GM12878 (cell line): ENCODE measurements around the gene RABL6. TPM values are rescaled to one million over a fixed set of nuclear protein-coding genes. Genes with fewer than 3 reads are reported as not detected.

Experiments
- CHD1 ChIP-seq: IDR thresholded peaks from 2 replicates; pipeline ENCODE4 v1.6.1; 2012; ENCODE audit warnings: low read depth, low read length, improper control_type of control experiment
- EED ChIP-seq: sonication (generic); IDR thresholded peaks from 2 replicates; pipeline ENCODE4 v1.6.1; 2016; ENCODE audit warnings: antibody characterized with exemption, low read depth
- EGR1 ChIP-seq, 2 experiments: IDR thresholded peaks; 1 replicate in 1 of 2; 2 replicates in 1 of 2; pipeline ENCODE4 v1.6.1; 2011 to 2012; ENCODE audit warnings: low read depth in 2 of 2, low read length in 2 of 2, borderline replicate concordance in 1 of 2, mild to moderate bottlenecking in 1 of 2, moderate library complexity in 1 of 2
- ESRRA ChIP-seq: IDR thresholded peaks from 2 replicates; pipeline ENCODE4 v1.6.1; 2012; ENCODE audit warnings: mild to moderate bottlenecking, low read length, improper control_type of control experiment
- GATAD2B ChIP-seq: fragments of 450-650 bp; conservative IDR thresholded peaks from 2 replicates; pipeline ENCODE4 v1.6.1; 2017; ENCODE audit warnings: low read depth, mild to moderate bottlenecking, moderate library complexity
- IRF4 ChIP-seq: IDR thresholded peaks from 2 replicates; pipeline ENCODE4 v1.6.1; 2011; ENCODE audit warnings: low read depth, low read length
- KLF5 ChIP-seq: fragments of 450-650 bp; IDR thresholded peaks from 2 replicates; pipeline ENCODE4 v1.6.1; 2014; ENCODE audit warnings: mild to moderate bottlenecking; ENCODE audit not compliant: partially characterized antibody
- MXI1 ChIP-seq: fragments of 150-350 bp; IDR thresholded peaks from 2 replicates; pipeline ENCODE4 v1.6.1; 2011; ENCODE audit warnings: low read depth, mild to moderate bottlenecking, inconsistent platforms, low read length, improper control_type of control experiment
- POLR2A ChIP-seq: IDR thresholded peaks from 2 replicates; pipeline ENCODE4 v1.6.1; 2011; ENCODE audit warnings: low read depth, mild to moderate bottlenecking, low read length
- POLR2AphosphoS5 ChIP-seq: IDR thresholded peaks from 2 replicates; pipeline ENCODE4 v1.6.1; 2011; ENCODE audit warnings: mild to moderate bottlenecking, low read length, inconsistent platforms
- RUNX3 ChIP-seq: IDR thresholded peaks from 2 replicates; pipeline ENCODE4 v1.6.1; 2012; ENCODE audit warnings: low read length, inconsistent platforms
- SIN3A ChIP-seq: IDR thresholded peaks from 2 replicates; pipeline ENCODE4 v1.6.1; 2012; ENCODE audit warnings: low read depth, low read length, improper control_type of control experiment
- SMC3 ChIP-seq: IDR thresholded peaks from 2 replicates; pipeline ENCODE4 v1.6.1; 2011; ENCODE audit warnings: low read length, improper control_type of control experiment, borderline replicate concordance
- ZNF274 ChIP-seq: IDR thresholded peaks from one replicate; pipeline ENCODE4 v1.8.0; 2011; ENCODE audit not compliant: insufficient read length, insufficient read depth
- ZNF384 ChIP-seq: IDR thresholded peaks from 2 replicates; pipeline ENCODE4 v1.6.1; 2012; ENCODE audit warnings: low read depth, mild to moderate bottlenecking, low read length, improper control_type of control experiment, borderline replicate concordance
- polyA plus RNA-seq, 11 experiments: library from polyadenylated mRNA; depleted of rRNA in 4 of 11; unstranded in 6 of 11; stranded (reverse) in 5 of 11; fragments of >200 nt; fragmentation: Nextera tagmentation in 4 of 11; fragmentation: Illumina TruSeq in 1 of 11; extraction: Ambion mirVana in 4 of 11; extraction: Trizol in 1 of 11; gene quantifications; 1 replicate in 1 of 11; 2 replicates in 10 of 11; pipeline versions ENCODE4 v1.2.1 to v1.2.3, GENCODE V29; 2011 to 2016; ENCODE audit warnings: inconsistent platforms in 2 of 11, missing spikeins in 2 of 11, low read depth in 1 of 11
- total RNA-seq, 4 experiments: library from RNA; depleted of rRNA in 3 of 4; stranded (reverse); fragments of >200 nt in 3 of 4; fragmentation: Illumina TruSeq in 1 of 4; extraction: Trizol in 1 of 4; gene quantifications; 2 replicates each; pipeline versions ENCODE4 v1.2.1 to v1.2.3, GENCODE V29; 2013 to 2021
- TF ChIP-seq, protein P1 (sequence below): fragments of 450-650 bp; IDR thresholded peaks from 2 replicates; pipeline ENCODE4 v1.6.1; 2017; ENCODE audit warnings: low read depth, mild to moderate bottlenecking, moderate library complexity
- TF ChIP-seq, protein P2 (sequence below): IDR thresholded peaks from 2 replicates; pipeline ENCODE4 v1.6.1; 2012; ENCODE audit warnings: improper control_type of control experiment, low read depth, low read length; ENCODE audit not compliant: insufficient replicate concordance
- TF ChIP-seq, protein P3 (sequence below): IDR thresholded peaks from 2 replicates; pipeline ENCODE4 v1.6.1; 2011; ENCODE audit warnings: mild to moderate bottlenecking, low read depth, low read length, moderate library complexity; ENCODE audit not compliant: insufficient replicate concordance
- TF ChIP-seq, protein P4 (sequence below), 3 experiments: IDR thresholded peaks in 2 of 3; conservative IDR thresholded peaks in 1 of 3; 2 replicates each; pipeline ENCODE4 v1.5.1; 2011; ENCODE audit warnings: low read depth in 3 of 3, low read length in 3 of 3, mild to moderate bottlenecking in 3 of 3, control low read depth in 2 of 3, moderate library complexity in 2 of 3, inconsistent platforms in 1 of 3, mixed read lengths in 1 of 3; ENCODE audit not compliant: control insufficient read depth in 2 of 3, insufficient read depth in 1 of 3; ENCODE audit errors: extremely low read depth in 1 of 3

Gene RABL6
- total and polyA plus RNA-seq, 10 of the 15 experiments (the other 5 are each of a cell fraction or from before 2014, with no cell fraction given): 1.4 to 134 (median 42.7) TPM

DNA sequence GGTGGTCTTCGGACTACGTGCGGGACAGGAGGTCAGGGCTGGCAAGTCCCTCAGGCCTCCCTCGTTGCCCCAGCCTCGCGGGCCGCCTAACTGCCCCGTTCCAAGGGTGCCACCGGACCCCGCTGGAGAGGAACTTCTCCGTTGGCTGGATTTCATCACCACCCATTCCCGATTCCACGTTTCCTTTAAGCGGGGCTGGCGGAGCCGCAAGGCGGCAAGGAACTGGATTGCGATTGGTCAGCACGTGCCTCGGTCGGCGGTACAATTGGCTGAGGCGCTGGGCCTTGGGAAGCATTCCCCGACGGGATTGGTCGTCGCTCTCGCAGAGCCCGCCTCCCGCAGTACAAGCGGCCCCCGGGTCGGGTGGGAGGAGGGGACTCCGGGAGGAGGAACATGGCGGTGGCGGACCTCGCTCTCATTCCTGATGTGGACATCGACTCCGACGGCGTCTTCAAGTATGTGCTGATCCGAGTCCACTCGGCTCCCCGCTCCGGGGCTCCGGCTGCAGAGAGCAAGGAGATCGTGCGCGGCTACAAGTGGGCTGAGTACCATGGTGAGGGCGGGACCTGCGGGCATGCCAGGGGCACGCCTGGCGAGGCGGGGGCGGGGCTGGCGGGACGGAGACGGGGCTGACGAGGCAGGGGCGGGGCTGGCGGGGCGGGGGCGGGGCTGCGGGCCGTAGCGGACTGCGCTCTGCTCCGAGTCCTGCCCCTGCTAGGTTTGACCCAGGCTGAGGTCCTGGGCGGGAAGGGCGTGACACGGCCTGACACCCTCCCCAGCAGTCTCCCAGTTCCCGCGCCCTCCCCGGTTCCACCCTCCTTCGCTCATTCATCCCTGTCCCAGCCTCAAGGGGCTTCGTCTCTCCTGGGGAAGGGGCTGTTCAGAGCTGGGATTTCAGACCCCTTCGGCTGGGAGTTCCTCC lies 41.6 kb downstream of the RABL6 start, which contains the start of gene PHPT1 (continued):
- TF ChIP-seq EGR1 (IDR thresholded peaks at IDR 0.05; ENCODE audit: borderline replicate concordance in 1 of 2, low read depth in 2 of 2, low read length in 2 of 2) (peak in 1 of 2 experiments; percentile 58; a peak in 1 of 3 replicates), SIN3A (peak; percentile 22; the same call in 1 of the 2 replicates), ZNF274 (no peak), POLR2AphosphoS5 (peak; percentile 84), MXI1 (peak; percentile 75; the same call in 1 of the 2 replicates), EED (peak; percentile 44; the same call in 1 of the 2 replicates), RUNX3 (peak; percentile 27; the same call in 1 of the 2 replicates), CHD1 (no peak), IRF4 (0 out of 2 replicates have a peak, but pooled peaks have one; percentile 7), ZNF384 (no peak), POLR2A (peak; percentile 92), ESRRA (no peak), KLF5 (peak; percentile 82), GATAD2B (peak; percentile 15; the same call in 1 of the 2 replicates), SMC3 (no peak)
- TF ChIP-seq, protein P1, sequence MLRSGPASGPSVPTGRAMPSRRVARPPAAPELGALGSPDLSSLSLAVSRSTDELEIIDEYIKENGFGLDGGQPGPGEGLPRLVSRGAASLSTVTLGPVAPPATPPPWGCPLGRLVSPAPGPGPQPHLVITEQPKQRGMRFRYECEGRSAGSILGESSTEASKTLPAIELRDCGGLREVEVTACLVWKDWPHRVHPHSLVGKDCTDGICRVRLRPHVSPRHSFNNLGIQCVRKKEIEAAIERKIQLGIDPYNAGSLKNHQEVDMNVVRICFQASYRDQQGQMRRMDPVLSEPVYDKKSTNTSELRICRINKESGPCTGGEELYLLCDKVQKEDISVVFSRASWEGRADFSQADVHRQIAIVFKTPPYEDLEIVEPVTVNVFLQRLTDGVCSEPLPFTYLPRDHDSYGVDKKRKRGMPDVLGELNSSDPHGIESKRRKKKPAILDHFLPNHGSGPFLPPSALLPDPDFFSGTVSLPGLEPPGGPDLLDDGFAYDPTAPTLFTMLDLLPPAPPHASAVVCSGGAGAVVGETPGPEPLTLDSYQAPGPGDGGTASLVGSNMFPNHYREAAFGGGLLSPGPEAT: peak; percentile 98
- TF ChIP-seq, protein P2, sequence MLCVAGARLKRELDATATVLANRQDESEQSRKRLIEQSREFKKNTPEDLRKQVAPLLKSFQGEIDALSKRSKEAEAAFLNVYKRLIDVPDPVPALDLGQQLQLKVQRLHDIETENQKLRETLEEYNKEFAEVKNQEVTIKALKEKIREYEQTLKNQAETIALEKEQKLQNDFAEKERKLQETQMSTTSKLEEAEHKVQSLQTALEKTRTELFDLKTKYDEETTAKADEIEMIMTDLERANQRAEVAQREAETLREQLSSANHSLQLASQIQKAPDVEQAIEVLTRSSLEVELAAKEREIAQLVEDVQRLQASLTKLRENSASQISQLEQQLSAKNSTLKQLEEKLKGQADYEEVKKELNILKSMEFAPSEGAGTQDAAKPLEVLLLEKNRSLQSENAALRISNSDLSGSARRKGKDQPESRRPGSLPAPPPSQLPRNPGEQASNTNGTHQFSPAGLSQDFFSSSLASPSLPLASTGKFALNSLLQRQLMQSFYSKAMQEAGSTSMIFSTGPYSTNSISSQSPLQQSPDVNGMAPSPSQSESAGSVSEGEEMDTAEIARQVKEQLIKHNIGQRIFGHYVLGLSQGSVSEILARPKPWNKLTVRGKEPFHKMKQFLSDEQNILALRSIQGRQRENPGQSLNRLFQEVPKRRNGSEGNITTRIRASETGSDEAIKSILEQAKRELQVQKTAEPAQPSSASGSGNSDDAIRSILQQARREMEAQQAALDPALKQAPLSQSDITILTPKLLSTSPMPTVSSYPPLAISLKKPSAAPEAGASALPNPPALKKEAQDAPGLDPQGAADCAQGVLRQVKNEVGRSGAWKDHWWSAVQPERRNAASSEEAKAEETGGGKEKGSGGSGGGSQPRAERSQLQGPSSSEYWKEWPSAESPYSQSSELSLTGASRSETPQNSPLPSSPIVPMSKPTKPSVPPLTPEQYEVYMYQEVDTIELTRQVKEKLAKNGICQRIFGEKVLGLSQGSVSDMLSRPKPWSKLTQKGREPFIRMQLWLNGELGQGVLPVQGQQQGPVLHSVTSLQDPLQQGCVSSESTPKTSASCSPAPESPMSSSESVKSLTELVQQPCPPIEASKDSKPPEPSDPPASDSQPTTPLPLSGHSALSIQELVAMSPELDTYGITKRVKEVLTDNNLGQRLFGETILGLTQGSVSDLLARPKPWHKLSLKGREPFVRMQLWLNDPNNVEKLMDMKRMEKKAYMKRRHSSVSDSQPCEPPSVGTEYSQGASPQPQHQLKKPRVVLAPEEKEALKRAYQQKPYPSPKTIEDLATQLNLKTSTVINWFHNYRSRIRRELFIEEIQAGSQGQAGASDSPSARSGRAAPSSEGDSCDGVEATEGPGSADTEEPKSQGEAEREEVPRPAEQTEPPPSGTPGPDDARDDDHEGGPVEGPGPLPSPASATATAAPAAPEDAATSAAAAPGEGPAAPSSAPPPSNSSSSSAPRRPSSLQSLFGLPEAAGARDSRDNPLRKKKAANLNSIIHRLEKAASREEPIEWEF: no peak
- TF ChIP-seq, protein P3, sequence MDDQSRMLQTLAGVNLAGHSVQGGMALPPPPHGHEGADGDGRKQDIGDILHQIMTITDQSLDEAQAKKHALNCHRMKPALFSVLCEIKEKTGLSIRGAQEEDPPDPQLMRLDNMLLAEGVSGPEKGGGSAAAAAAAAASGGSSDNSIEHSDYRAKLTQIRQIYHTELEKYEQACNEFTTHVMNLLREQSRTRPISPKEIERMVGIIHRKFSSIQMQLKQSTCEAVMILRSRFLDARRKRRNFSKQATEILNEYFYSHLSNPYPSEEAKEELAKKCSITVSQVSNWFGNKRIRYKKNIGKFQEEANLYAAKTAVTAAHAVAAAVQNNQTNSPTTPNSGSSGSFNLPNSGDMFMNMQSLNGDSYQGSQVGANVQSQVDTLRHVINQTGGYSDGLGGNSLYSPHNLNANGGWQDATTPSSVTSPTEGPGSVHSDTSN: peak; percentile 7
- TF ChIP-seq, protein P4, sequence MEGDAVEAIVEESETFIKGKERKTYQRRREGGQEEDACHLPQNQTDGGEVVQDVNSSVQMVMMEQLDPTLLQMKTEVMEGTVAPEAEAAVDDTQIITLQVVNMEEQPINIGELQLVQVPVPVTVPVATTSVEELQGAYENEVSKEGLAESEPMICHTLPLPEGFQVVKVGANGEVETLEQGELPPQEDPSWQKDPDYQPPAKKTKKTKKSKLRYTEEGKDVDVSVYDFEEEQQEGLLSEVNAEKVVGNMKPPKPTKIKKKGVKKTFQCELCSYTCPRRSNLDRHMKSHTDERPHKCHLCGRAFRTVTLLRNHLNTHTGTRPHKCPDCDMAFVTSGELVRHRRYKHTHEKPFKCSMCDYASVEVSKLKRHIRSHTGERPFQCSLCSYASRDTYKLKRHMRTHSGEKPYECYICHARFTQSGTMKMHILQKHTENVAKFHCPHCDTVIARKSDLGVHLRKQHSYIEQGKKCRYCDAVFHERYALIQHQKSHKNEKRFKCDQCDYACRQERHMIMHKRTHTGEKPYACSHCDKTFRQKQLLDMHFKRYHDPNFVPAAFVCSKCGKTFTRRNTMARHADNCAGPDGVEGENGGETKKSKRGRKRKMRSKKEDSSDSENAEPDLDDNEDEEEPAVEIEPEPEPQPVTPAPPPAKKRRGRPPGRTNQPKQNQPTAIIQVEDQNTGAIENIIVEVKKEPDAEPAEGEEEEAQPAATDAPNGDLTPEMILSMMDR (IDR thresholded peaks at IDR 0.05 in 2 of 3, conservative IDR thresholded peaks at IDR 0.05 in 1 of 3; ENCODE audit: control insufficient read depth in 2 of 3, extremely low read depth in 1 of 3, insufficient read depth in 1 of 3, low read depth in 3 of 3, low read length in 3 of 3): no peak
